Uterus (tissue), 2 donors: ENCODE results near the gene NMNAT2.

ENCODE experiments used
- POLR2A ChIP-seq, 2 donors: fragments of 450-650 bp; IDR thresholded peaks; one replicate each; pipeline ENCODE4 v1.6.1; 2016; ENCODE audit warnings: antibody characterized with exemption in 2 of 2, mild to moderate bottlenecking in 1 of 2, moderate library complexity in 1 of 2
- TF ChIP-seq, protein P1 (sequence below), 4 experiments: fragments of 200-600 bp in 2 of 4; fragments of 450-650 bp in 2 of 4; sonication (generic) in 2 of 4; IDR thresholded peaks; one replicate each; pipeline ENCODE4 v1.5.1; 2016 to 2019; ENCODE audit warnings: antibody characterized with exemption in 4 of 4, mild to moderate bottlenecking in 2 of 4, moderate library complexity in 1 of 4

DNA sequence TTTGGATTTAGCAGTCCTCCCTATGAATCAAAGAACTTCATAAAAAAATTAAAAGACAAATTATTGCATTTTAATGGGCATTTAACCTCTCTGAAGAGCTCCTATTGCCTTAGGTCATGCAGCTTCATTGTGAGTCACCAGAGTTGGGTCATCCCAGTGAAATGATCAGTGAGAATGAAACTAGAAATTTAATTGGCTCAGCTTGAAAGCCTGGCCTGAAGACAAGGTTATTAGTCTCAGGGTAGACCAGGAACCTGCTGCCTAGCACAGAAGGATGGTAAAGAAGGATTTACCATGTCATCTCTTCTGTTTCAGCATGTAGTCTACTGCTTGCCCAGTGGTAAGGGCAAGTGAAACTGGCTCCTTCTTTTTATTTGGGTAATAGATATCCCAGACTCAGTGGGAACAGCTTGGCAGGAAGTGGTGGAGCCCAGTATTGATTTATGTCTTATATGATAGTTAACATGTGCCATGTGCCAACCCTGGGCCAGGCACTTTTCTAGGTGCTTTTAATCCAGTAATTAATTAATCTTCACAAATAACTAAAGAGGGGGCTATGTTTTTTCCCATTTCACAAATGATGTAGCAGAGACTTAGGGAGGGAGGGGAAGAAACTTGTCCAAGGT lies 208.5 kb downstream of the NMNAT2 start:
- TF ChIP-seq, protein P1, sequence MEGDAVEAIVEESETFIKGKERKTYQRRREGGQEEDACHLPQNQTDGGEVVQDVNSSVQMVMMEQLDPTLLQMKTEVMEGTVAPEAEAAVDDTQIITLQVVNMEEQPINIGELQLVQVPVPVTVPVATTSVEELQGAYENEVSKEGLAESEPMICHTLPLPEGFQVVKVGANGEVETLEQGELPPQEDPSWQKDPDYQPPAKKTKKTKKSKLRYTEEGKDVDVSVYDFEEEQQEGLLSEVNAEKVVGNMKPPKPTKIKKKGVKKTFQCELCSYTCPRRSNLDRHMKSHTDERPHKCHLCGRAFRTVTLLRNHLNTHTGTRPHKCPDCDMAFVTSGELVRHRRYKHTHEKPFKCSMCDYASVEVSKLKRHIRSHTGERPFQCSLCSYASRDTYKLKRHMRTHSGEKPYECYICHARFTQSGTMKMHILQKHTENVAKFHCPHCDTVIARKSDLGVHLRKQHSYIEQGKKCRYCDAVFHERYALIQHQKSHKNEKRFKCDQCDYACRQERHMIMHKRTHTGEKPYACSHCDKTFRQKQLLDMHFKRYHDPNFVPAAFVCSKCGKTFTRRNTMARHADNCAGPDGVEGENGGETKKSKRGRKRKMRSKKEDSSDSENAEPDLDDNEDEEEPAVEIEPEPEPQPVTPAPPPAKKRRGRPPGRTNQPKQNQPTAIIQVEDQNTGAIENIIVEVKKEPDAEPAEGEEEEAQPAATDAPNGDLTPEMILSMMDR (IDR thresholded peaks at IDR 0.05) = no peak
- no peak for TF ChIP-seq POLR2A (IDR thresholded peaks at IDR 0.05)
